ENCODE measurements around the gene C1QTNF5.

The C1QTNF5 gene

GRCh38 chr11:119316016-119316728 is 24.5 kb downstream of the C1QTNF5 start:
- no peak for DNase-seq (ENCODE audit: low read depth, low spot score)
- Histone ChIP-seq H3K9me3 (ENCODE audit: control insufficient read depth, insufficient read depth, low read length) (no peaks in the 10 kb centered on the region), H3K4me1 (ENCODE audit: control insufficient read depth, insufficient read depth, low read length) (peaks cover 24% of the 10 kb centered on the region), H3K27me3 (ENCODE audit: control insufficient read depth, insufficient read depth, low read length) (peaks cover 7% of the 10 kb centered on the region), H3K27ac (ENCODE audit: low read length) (no peak overlapping the region), H3K36me3 (ENCODE audit: control insufficient read depth, insufficient read depth, low read length) (peaks cover 7% of the 10 kb centered on the region; the same call in 1 of the 2 replicates), H3K4me3 (ENCODE audit: low read length) (peak overlapping the region; percentile 53; the same call in 1 of the 2 replicates)
- WGBS (ENCODE audit: insufficient coverage, insufficient read length) = no CpG with 5 or more reads among the region's 46 CpGs

DNA sequence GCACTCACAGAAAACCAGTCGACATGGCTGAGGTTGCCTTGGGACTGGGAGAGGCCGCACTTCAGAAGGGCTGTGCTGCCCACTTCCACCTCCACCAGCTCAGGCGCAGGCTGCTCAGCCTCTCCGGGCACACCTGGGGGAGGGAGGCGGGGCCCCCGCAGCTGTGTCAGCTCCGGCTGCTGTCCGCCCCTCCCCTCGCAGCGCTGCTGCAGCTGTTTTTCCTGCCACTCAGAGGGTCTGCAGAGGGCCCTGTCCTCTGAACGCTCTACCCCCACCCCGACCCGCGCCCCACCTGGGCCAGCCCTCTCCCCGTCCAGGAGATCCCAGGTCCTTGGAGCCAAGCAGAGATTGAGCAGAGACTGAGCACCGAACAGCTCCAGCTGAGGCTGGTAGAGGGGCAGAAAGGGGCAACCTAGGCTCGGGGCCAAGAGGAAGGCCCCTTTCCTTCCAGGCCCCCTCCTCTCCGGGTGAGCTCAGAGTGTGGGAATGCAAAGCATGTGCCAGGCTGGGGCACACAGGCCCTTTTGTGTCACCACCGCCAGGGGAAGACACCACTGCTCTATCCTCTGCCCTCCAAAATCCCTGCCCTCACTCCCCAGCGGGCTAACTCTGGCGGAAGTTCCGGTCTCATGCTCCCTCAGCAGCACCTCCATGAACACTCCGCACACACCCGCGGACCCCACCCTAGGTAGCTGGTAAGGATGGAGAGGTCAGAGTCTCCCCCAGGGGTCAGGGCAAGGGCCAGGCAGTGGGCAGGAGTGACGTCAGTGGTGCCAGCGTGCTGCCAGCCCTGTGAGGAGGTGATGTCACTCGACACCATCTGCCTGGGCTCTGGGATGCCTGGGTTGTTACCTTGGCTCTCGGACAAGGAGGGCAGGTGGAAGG is 25.3 kb downstream of the C1QTNF5 start:
- Histone ChIP-seq H3K27ac (ENCODE audit: low read length) (no peak overlapping the region), H3K9me3 (ENCODE audit: control insufficient read depth, insufficient read depth, low read length) (no peaks in the 10 kb centered on the region), H3K36me3 (ENCODE audit: control insufficient read depth, insufficient read depth, low read length) (peaks cover 10% of the 10 kb centered on the region; the same call in 1 of the 2 replicates), H3K4me3 (ENCODE audit: low read length) (peak overlapping the region; percentile 53; the same call in 1 of the 2 replicates), H3K27me3 (ENCODE audit: control insufficient read depth, insufficient read depth, low read length) (peaks cover 7% of the 10 kb centered on the region), H3K4me1 (ENCODE audit: control insufficient read depth, insufficient read depth, low read length) (peaks cover 24% of the 10 kb centered on the region)
- no CpG with 5 or more reads among the region's 29 CpGs for WGBS (ENCODE audit: insufficient coverage, insufficient read length)
- no peak for DNase-seq (ENCODE audit: low read depth, low spot score)

GRCh38 chr11:119314726-119315125 is 26.0 kb downstream of the C1QTNF5 start:
- DNase-seq (ENCODE audit: low read depth, low spot score) = no peak
- no CpG with 5 or more reads among the region's 18 CpGs for WGBS (ENCODE audit: insufficient coverage, insufficient read length)
- H3K4me3 ChIP-seq (ENCODE audit: low read length) = no peak overlapping the region

GRCh38 chr11:119310682-119311052 is 30.0 kb downstream of the C1QTNF5 start:
- Histone ChIP-seq H3K9me3 (ENCODE audit: control insufficient read depth, insufficient read depth, low read length) (no peaks in the 10 kb centered on the region), H3K27ac (ENCODE audit: low read length) (no peak overlapping the region), H3K4me3 (ENCODE audit: low read length) (no peak overlapping the region), H3K4me1 (ENCODE audit: control insufficient read depth, insufficient read depth, low read length) (peaks cover 5% of the 10 kb centered on the region), H3K36me3 (ENCODE audit: control insufficient read depth, insufficient read depth, low read length) (peaks cover 13% of the 10 kb centered on the region; the same call in 1 of the 2 replicates), H3K27me3 (ENCODE audit: control insufficient read depth, insufficient read depth, low read length) (peaks cover 3% of the 10 kb centered on the region)
- DNase-seq (ENCODE audit: low read depth, low spot score) = no peak
- no CpG with 5 or more reads among the region's 20 CpGs for WGBS (ENCODE audit: insufficient coverage, insufficient read length)

More at GRCh38 chr11:119314726-119315125, 26.0 kb downstream of the C1QTNF5 start:
- peaks cover 7% of the 10 kb centered on the region for H3K27me3 ChIP-seq (ENCODE audit: control insufficient read depth, insufficient read depth, low read length)
- H3K9me3 ChIP-seq (ENCODE audit: control insufficient read depth, insufficient read depth, low read length) = no peaks in the 10 kb centered on the region
- H3K27ac ChIP-seq (ENCODE audit: low read length) = no peak overlapping the region
- peaks cover 10% of the 10 kb centered on the region; the same call in 1 of the 2 replicates for H3K36me3 ChIP-seq (ENCODE audit: control insufficient read depth, insufficient read depth, low read length)
- peaks cover 22% of the 10 kb centered on the region for H3K4me1 ChIP-seq (ENCODE audit: control insufficient read depth, insufficient read depth, low read length)

DNA sequence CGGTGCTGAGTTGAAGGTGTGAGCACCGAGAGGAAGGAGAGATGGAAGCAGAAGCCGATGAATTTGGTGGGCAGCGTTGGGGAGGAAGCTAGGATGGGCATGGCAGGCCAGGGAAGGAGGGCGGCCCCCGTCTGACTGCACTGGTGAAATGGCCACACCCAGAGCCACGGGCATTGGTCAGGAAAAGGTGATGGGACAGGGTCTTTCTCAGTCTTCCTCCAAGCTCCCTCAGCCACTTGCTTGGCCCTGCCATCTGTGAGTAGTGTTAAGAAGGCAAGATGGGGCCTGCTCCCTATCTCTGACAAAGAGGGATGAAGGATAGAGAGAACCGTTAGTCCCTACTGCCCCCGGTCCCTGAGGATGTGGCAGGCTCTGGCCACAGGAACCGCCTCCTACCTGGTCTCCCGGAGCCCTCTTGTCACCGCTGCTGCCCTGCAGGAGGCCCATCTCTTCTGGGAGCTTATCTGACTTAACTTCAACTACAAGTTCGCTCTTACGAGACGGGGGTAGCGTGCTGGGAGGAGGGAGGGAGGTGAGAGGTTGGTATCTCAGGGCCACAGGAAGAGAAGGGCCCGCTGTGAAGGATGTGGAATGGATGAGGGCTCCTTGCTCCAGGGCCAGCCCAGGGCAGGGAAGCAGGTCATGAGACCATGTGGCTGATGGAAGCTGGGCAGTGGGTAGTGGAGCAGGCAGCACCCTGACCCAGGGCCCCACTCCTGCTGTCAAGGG is 30.6 kb downstream of the C1QTNF5 start:
- Histone ChIP-seq H3K9me3 (ENCODE audit: control insufficient read depth, insufficient read depth, low read length) (no peaks in the 10 kb centered on the region), H3K27ac (ENCODE audit: low read length) (no peak overlapping the region), H3K4me3 (ENCODE audit: low read length) (no peak overlapping the region), H3K36me3 (ENCODE audit: control insufficient read depth, insufficient read depth, low read length) (peaks cover 13% of the 10 kb centered on the region; the same call in 1 of the 2 replicates), H3K4me1 (ENCODE audit: control insufficient read depth, insufficient read depth, low read length) (peaks cover 4% of the 10 kb centered on the region), H3K27me3 (ENCODE audit: control insufficient read depth, insufficient read depth, low read length) (no peaks in the 10 kb centered on the region)
- DNase-seq (ENCODE audit: low read depth, low spot score) = no peak
- no CpG with 5 or more reads among the region's 17 CpGs for WGBS (ENCODE audit: insufficient coverage, insufficient read length)

DNA sequence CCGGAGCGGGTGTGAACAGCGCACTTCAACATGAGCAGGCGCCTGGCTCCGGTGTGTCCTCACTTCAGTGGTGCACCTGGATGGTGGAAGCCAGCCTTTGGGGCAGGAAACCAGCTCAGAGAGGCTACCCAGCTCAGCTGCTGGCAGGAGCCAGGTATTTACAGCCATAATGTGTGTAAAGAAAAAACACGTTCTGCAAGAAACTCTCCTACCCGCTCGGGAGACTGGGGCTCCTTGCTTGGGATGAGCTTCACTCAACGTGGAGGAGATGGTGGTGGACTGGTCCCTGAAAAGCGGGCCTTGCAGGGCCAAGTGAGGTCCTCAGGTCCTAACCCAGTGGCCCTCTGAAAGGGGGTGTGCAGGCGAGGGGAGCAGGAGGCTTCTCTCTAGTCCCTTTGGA is 31.3 kb downstream of the C1QTNF5 start:
- Histone ChIP-seq H3K27ac (ENCODE audit: low read length) (no peak overlapping the region), H3K27me3 (ENCODE audit: control insufficient read depth, insufficient read depth, low read length) (no peaks in the 10 kb centered on the region), H3K36me3 (ENCODE audit: control insufficient read depth, insufficient read depth, low read length) (peaks cover 13% of the 10 kb centered on the region; the same call in 1 of the 2 replicates), H3K4me1 (ENCODE audit: control insufficient read depth, insufficient read depth, low read length) (no peaks in the 10 kb centered on the region), H3K9me3 (ENCODE audit: control insufficient read depth, insufficient read depth, low read length) (no peaks in the 10 kb centered on the region), H3K4me3 (ENCODE audit: low read length) (no peak overlapping the region)
- no peak for DNase-seq (ENCODE audit: low read depth, low spot score)
- WGBS (ENCODE audit: insufficient coverage, insufficient read length) = no CpG with 5 or more reads among the region's 11 CpGs

- H3K9me3 ChIP-seq (ENCODE audit: control insufficient read depth, insufficient read depth, low read length) = no peaks in the 10 kb centered on the region
- H3K4me3 ChIP-seq (ENCODE audit: low read length) = no peak overlapping the region
- no peaks in the 10 kb centered on the region for H3K27me3 ChIP-seq (ENCODE audit: control insufficient read depth, insufficient read depth, low read length)
- no peaks in the 10 kb centered on the region for H3K4me1 ChIP-seq (ENCODE audit: control insufficient read depth, insufficient read depth, low read length)
- no CpG with 5 or more reads among the region's 5 CpGs for WGBS (ENCODE audit: insufficient coverage, insufficient read length)
- peaks cover 18% of the 10 kb centered on the region; the same call in 1 of the 2 replicates for H3K36me3 ChIP-seq (ENCODE audit: control insufficient read depth, insufficient read depth, low read length)
- H3K27ac ChIP-seq (ENCODE audit: low read length) = no peak overlapping the region
- DNase-seq (ENCODE audit: low read depth, low spot score) = no peak
Measured at GRCh38 chr11:119307974-119308373, 32.7 kb downstream of the C1QTNF5 start.

GRCh38 chr11:119307219-119307618 is 33.5 kb downstream of the C1QTNF5 start:
- peaks cover 16% of the 10 kb centered on the region; the same call in 1 of the 2 replicates for H3K36me3 ChIP-seq (ENCODE audit: control insufficient read depth, insufficient read depth, low read length)
- H3K4me1 ChIP-seq (ENCODE audit: control insufficient read depth, insufficient read depth, low read length) = no peaks in the 10 kb centered on the region
- H3K4me3 ChIP-seq (ENCODE audit: low read length) = no peak overlapping the region
- DNase-seq (ENCODE audit: low read depth, low spot score) = no peak
- no peak overlapping the region for H3K27ac ChIP-seq (ENCODE audit: low read length)
- H3K27me3 ChIP-seq (ENCODE audit: control insufficient read depth, insufficient read depth, low read length) = no peaks in the 10 kb centered on the region
- no peaks in the 10 kb centered on the region for H3K9me3 ChIP-seq (ENCODE audit: control insufficient read depth, insufficient read depth, low read length)
- no CpG with 5 or more reads among the region's 1 CpG for WGBS (ENCODE audit: insufficient coverage, insufficient read length)

DNA sequence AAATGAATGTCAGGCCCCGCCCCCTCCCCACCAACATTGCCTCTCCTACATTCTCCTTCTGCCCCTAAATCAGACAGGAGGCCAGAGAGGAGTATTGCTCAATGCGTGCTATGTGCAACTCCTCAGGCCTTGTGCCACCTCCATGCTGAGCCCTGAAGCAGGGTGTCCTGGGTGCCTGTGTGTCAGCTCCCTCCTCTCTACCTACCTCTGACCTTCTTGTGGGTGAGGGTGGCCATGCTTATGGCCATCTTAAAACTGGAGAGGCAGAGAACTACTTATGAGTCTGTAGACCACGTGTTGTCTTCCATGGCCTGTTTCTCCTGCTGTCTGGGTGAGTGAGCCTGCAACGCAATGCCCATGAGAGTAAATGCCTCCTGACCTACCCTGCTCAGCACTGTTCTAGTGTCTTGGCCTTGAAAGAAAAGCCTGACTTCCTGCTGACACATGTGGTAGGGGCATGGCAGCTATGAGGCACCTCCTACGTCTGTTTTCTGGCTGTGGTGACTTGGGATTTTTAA is 34.3 kb downstream of the C1QTNF5 start:
- H3K27me3 ChIP-seq (ENCODE audit: control insufficient read depth, insufficient read depth, low read length) = no peaks in the 10 kb centered on the region
- no peaks in the 10 kb centered on the region for H3K4me1 ChIP-seq (ENCODE audit: control insufficient read depth, insufficient read depth, low read length)
- H3K4me3 ChIP-seq (ENCODE audit: low read length) = no peak overlapping the region
- peaks cover 13% of the 10 kb centered on the region; the same call in 1 of the 2 replicates for H3K36me3 ChIP-seq (ENCODE audit: control insufficient read depth, insufficient read depth, low read length)
- DNase-seq (ENCODE audit: low read depth, low spot score) = no peak
- H3K27ac ChIP-seq (ENCODE audit: low read length) = no peak overlapping the region
- H3K9me3 ChIP-seq (ENCODE audit: control insufficient read depth, insufficient read depth, low read length) = no peaks in the 10 kb centered on the region
- no CpG with 5 or more reads among the region's 5 CpGs for WGBS (ENCODE audit: insufficient coverage, insufficient read length)

All from iPS DF 6.9 (cell line).